PC-9 (cell line): ENCODE results near the gene ACSL3.

Experiments
- EZH2 ChIP-seq: fragments of 200-600 bp; sonication (generic); IDR thresholded peaks from 2 replicates; pipeline ENCODE4 v1.8.0; 2017; ENCODE audit warnings: antibody characterized with exemption, low read depth
- TF ChIP-seq, protein P1 (sequence below): fragments of 200-600 bp; sonication (generic); conservative IDR thresholded peaks from 2 replicates; pipeline ENCODE4 v1.6.1; 2017; ENCODE audit warnings: mixed run types, antibody characterized with exemption, mild to moderate bottlenecking, moderate library complexity

DNA sequence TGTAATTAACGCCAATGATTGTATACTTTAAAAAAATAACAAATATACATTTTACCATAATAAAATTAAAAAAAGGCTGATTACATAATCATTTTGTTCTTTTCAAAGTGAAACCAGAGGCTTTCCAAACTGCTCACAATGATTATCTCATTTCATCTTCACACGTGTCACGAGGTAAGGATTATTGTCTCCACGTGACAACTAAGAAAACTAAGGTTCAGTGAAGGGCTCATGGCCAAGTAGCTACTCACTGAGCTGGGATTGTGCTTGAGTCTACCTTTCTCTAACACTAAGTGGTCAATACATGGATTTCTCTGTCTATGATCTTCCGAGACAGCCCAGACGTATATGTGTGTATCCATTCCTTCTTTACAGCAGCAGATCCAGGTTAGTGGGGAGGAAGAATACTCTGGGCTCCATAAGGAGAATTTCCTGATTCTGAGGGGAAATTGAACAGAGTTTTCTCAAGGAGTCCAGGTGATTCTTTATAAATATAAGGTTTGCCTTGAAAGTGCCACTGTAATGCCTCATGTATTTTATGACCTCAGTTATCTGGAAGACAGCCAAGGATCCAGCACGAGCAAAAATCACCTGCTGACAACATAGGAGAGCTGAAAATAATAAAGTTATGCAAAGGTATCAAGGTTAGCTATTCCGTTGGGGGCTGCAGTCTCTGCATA, 25.6 kb upstream of the ACSL3 start:
- TF ChIP-seq, protein P1, sequence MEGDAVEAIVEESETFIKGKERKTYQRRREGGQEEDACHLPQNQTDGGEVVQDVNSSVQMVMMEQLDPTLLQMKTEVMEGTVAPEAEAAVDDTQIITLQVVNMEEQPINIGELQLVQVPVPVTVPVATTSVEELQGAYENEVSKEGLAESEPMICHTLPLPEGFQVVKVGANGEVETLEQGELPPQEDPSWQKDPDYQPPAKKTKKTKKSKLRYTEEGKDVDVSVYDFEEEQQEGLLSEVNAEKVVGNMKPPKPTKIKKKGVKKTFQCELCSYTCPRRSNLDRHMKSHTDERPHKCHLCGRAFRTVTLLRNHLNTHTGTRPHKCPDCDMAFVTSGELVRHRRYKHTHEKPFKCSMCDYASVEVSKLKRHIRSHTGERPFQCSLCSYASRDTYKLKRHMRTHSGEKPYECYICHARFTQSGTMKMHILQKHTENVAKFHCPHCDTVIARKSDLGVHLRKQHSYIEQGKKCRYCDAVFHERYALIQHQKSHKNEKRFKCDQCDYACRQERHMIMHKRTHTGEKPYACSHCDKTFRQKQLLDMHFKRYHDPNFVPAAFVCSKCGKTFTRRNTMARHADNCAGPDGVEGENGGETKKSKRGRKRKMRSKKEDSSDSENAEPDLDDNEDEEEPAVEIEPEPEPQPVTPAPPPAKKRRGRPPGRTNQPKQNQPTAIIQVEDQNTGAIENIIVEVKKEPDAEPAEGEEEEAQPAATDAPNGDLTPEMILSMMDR, result no peak
- no peak for TF ChIP-seq EZH2
